K562 (cell line): Measurements from ENCODE around the gene ZSWIM8. TPM values are rescaled to one million over a fixed set of nuclear protein-coding genes. Genes with fewer than 3 reads are reported as not detected.

Source experiments
- ARID3B ChIP-seq: fragments of 250-450 bp; sonication (Bioruptor Pico); IDR thresholded peaks from 2 replicates; pipeline ENCODE4 v1.4.0; 2020; ENCODE audit warnings: borderline replicate concordance
- CEBPB ChIP-seq: fragments of 450-650 bp; IDR thresholded peaks from 2 replicates; pipeline ENCODE4 v1.6.1; 2016; ENCODE audit warnings: missing genetic modification characterization, missing compliant biosample characterization
- CSDE1 ChIP-seq, 2 experiments: fragments of 450-650 bp; IDR thresholded peaks; 2 replicates each; pipeline ENCODE4 v1.6.1; 2016; ENCODE audit warnings: mild to moderate bottlenecking in 1 of 2
- E2F1 ChIP-seq: sonication (generic); formaldehyde crosslinking; IDR thresholded peaks from 2 replicates; pipeline ENCODE4 v1.8.1; 2023; ENCODE audit warnings: mild to moderate bottlenecking, missing genetic modification reagents, moderate library complexity
- GTF2A2 ChIP-seq: IDR thresholded peaks from 2 replicates; pipeline ENCODE4 v1.6.1; 2016; ENCODE audit warnings: mild to moderate bottlenecking, missing genetic modification characterization, missing compliant biosample characterization
- HINFP ChIP-seq: fragments of 450-650 bp; conservative IDR thresholded peaks from 2 replicates; pipeline ENCODE4 v1.6.1; 2016; ENCODE audit warnings: missing genetic modification characterization, low read depth, mild to moderate bottlenecking, control low read depth, missing compliant biosample characterization
- MLX ChIP-seq, 2 experiments: fragments of 450-650 bp in 1 of 2; sonication (generic) in 1 of 2; formaldehyde crosslinking; conservative IDR thresholded peaks; 2 replicates each; pipeline versions ENCODE4 v1.4.0 to v1.8.1; 2020 to 2022; ENCODE audit warnings: mild to moderate bottlenecking in 1 of 2, missing genetic modification reagents in 1 of 2
- MTF1 ChIP-seq: fragments of 250-450 bp; sonication (Bioruptor Pico); IDR thresholded peaks from 2 replicates; pipeline ENCODE4 v1.9.0; 2021; ENCODE audit warnings: moderate library complexity, mild to moderate bottlenecking, inconsistent platforms, borderline replicate concordance
- PPARD ChIP-seq: fragments of 250-450 bp; sonication (Bioruptor Pico); IDR thresholded peaks from 2 replicates; pipeline ENCODE4 v1.8.0; 2022; ENCODE audit warnings: inconsistent platforms, mild to moderate bottlenecking, moderate library complexity
- PREB ChIP-seq: sonication (generic); formaldehyde crosslinking; IDR thresholded peaks from 2 replicates; pipeline ENCODE4 v1.8.1; 2023; ENCODE audit warnings: mild to moderate bottlenecking, missing genetic modification reagents
- PTTG1 ChIP-seq: fragments of 450-650 bp; IDR thresholded peaks from 2 replicates; pipeline ENCODE4 v1.6.1; 2016; ENCODE audit warnings: low read depth, mild to moderate bottlenecking, missing genetic modification characterization, missing compliant biosample characterization
- RAD21 ChIP-seq, 2 experiments: fragments of 250-450 bp in 1 of 2; fragments of 450-650 bp in 1 of 2; sonication (Bioruptor Pico) in 1 of 2; formaldehyde crosslinking in 1 of 2; IDR thresholded peaks in 1 of 2; conservative IDR thresholded peaks in 1 of 2; 2 replicates each; pipeline versions ENCODE4 v1.4.0 to v1.8.0; 2020 to 2022; ENCODE audit warnings: mild to moderate bottlenecking in 2 of 2, moderate library complexity in 1 of 2
- RBM22 ChIP-seq: fragments of 200-400 bp; formaldehyde crosslinking; IDR thresholded peaks from 2 replicates; pipeline ENCODE4 v1.6.1; 2018; ENCODE audit warnings: low read length, low read depth; ENCODE audit not compliant: poor library complexity, severe bottlenecking
- TAF9B ChIP-seq: fragments of 450-650 bp; IDR thresholded peaks from 2 replicates; pipeline ENCODE4 v1.6.1; 2018; ENCODE audit warnings: mild to moderate bottlenecking; ENCODE audit not compliant: partially characterized antibody
- TEAD2 ChIP-seq: fragments of 450-650 bp; IDR thresholded peaks from 2 replicates; pipeline ENCODE4 v1.6.1; 2016; ENCODE audit warnings: missing genetic modification characterization, control low read depth, missing compliant biosample characterization
- ZBTB12 ChIP-seq: fragments of 250-450 bp; sonication (Bioruptor Pico); IDR thresholded peaks from 2 replicates; pipeline ENCODE4 v1.4.0; 2020
- ZFP1 ChIP-seq: fragments of 450-650 bp; formaldehyde crosslinking; IDR thresholded peaks from 2 replicates; pipeline ENCODE4 v1.4.0; 2020; ENCODE audit warnings: mild to moderate bottlenecking, mixed read lengths
- ZNF57 ChIP-seq: fragments of 450-650 bp; formaldehyde crosslinking; IDR thresholded peaks from 2 replicates; pipeline ENCODE4 v1.4.0; 2020; ENCODE audit warnings: mild to moderate bottlenecking, moderate library complexity
- ZNF583 ChIP-seq: fragments of 250-450 bp; sonication (Bioruptor Pico); IDR thresholded peaks from 2 replicates; pipeline ENCODE4 v1.4.0; 2020
- ZNF668 ChIP-seq: fragments of 250-450 bp; sonication (Bioruptor Pico); IDR thresholded peaks from 2 replicates; pipeline ENCODE4 v1.8.0; 2022; ENCODE audit warnings: mild to moderate bottlenecking, inconsistent platforms
- ZNF79 ChIP-seq: fragments of 250-450 bp; sonication (Bioruptor Pico); IDR thresholded peaks from 2 replicates; pipeline ENCODE4 v1.4.0; 2020; ENCODE audit warnings: low read depth, mild to moderate bottlenecking, moderate library complexity
- polyA plus RNA-seq, 8 experiments: library from polyadenylated mRNA; depleted of rRNA in 4 of 8; stranded (reverse) in 5 of 8; unstranded in 3 of 8; fragments of >200 nt; fragmentation: Nextera tagmentation in 2 of 8; fragmentation: Illumina TruSeq in 1 of 8; extraction: Ambion mirVana in 2 of 8; extraction: Trizol in 1 of 8; gene quantifications; 2 replicates each; pipeline versions ENCODE4 v1.2.1 to v1.2.3, GENCODE V29; 2011 to 2014; ENCODE audit warnings: inconsistent platforms in 1 of 8, missing spikeins in 1 of 8
- total RNA-seq, 7 experiments: library from RNA; depleted of rRNA in 6 of 7; stranded (reverse); fragments of >200 nt in 6 of 7; fragmentation: Illumina TruSeq in 2 of 7; extraction: Trizol in 2 of 7; gene quantifications; 2 replicates each; pipeline versions ENCODE4 v1.2.1 to v1.2.3, GENCODE V29; 2011 to 2021; ENCODE audit warnings: low replicate concordance in 1 of 7

The ZSWIM8 gene
- total and polyA plus RNA-seq, 9 of the 15 experiments (the other 6 are each of a cell fraction or from before 2014, with no cell fraction given) = 5.6 to 47.8 (median 26.7) TPM

GRCh38 chr10:73743327-73743904 is 42.0 kb upstream of the ZSWIM8 start (continued):
- TF ChIP-seq RAD21 (CRISPR knock-in tag; conservative IDR thresholded peaks at IDR 0.05 in 1 of 2, IDR thresholded peaks at IDR 0.05 in 1 of 2) (peak in 1 of 2 experiments; percentile 32; a peak in 2 of 4 replicates), PREB (CRISPR knock-in tag) (no peak), HINFP (tag) (peak; percentile 95), CSDE1 (IDR thresholded peaks at IDR 0.05) (no peak), ZNF583 (CRISPR knock-in tag) (peak; percentile 97), TEAD2 (tag) (peak; percentile 95), PTTG1 (tag) (peak; percentile 98), TAF9B (no peak), PPARD (CRISPR knock-in tag) (peak; percentile 85), ZNF668 (peak; percentile 98), GTF2A2 (peak; percentile 95), ZNF79 (CRISPR knock-in tag) (peak; percentile 95), ZBTB12 (CRISPR knock-in tag) (peak; percentile 82), MLX (CRISPR knock-in tag; conservative IDR thresholded peaks at IDR 0.05) (peak in 1 of 2 experiments; percentile 88; a peak in 1 of 4 replicates), MTF1 (CRISPR knock-in tag) (peak; percentile 91), E2F1 (CRISPR knock-in tag) (no peak), ARID3B (peak; percentile 81; the same call in 1 of the 2 replicates), CEBPB (peak; percentile 38; the same call in 1 of the 2 replicates), ZNF57 (peak; percentile 92), ZFP1 (CRISPR knock-in tag) (peak; percentile 89), RBM22 (no peak)
